ENCODE results near the gene HSPA8. TPM values are rescaled to one million over a fixed set of nuclear protein-coding genes. Genes with fewer than 3 reads are reported as not detected.

The HSPA8 gene
- total RNA-seq, 1 experiment from 2014 or later, result 4,248 TPM

- no peak for DNase-seq (ENCODE audit: low spot score)
Measured at GRCh38 chr11:123047266-123047946, 14.5 kb downstream of the HSPA8 start.

- no peak for DNase-seq (ENCODE audit: low spot score)
Measured at GRCh38 chr11:123046473-123047259, 15.3 kb downstream of the HSPA8 start.

DNA sequence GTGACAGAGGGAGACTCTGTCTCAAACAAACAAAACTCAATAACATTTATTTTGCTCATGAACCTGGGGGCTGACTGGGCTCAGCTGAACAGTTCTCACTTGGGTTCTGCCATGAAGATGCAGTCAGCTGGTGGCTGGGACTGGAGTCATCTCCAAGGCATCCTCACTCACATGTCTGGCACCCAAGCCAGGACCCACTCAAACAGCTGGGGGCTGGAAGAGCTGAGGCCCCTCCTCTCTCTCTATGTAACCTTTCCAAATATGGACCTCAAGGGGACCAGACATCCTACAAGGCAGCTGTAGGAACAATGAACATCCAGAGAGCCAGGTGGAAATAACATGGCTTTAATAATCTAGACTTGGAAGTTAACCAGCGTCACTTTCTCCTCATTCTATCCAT lies 16.8 kb downstream of the HSPA8 start:
- no peak for DNase-seq (ENCODE audit: low spot score)

- DNase-seq (ENCODE audit: low spot score), result no peak
Measured at GRCh38 chr11:123041185-123041584, 20.8 kb downstream of the HSPA8 start.

DNA sequence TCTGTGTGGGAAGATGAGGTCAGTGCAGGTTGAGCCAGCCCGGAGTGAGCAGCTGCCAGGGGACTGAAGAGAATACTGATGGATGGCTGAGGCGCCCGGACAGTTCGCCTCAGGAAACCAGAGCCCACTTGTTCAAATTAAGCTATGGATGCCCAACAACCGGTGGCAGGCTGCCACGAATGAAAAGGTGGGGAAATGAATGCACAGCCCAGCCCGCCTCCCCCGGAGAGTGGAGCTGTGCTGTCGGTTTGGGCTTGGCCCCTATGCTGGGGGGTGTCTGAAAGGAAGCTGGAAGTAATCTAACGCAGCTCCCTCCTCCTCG lies 21.9 kb downstream of the HSPA8 start:
- no peak for DNase-seq (ENCODE audit: low spot score)

DNA sequence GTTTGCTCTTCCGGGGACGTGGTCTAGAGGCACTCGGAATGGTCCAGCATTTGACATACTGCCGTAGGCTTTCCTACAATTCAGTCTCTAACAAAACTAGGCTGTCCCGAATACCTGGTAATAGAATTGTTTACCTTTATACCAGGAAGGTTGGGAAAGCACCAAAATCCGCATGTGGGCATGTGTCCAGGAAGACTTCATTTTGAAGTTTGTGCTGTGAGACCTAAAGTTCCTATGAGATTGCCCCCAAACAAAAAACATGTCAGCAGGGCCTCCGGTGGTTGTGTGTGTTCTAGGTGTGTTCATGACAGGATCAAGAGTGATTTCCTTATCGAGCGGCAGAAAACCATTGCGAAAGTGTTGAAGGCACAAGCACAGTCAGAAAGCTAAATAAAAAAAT lies 26.1 kb downstream of the HSPA8 start:
- DNase-seq (ENCODE audit: low spot score), result no peak

GRCh38 chr11:123034597-123034996 lies 27.3 kb downstream of the HSPA8 start:
- DNase-seq (ENCODE audit: low spot score), result peak; percentile 81

DNA sequence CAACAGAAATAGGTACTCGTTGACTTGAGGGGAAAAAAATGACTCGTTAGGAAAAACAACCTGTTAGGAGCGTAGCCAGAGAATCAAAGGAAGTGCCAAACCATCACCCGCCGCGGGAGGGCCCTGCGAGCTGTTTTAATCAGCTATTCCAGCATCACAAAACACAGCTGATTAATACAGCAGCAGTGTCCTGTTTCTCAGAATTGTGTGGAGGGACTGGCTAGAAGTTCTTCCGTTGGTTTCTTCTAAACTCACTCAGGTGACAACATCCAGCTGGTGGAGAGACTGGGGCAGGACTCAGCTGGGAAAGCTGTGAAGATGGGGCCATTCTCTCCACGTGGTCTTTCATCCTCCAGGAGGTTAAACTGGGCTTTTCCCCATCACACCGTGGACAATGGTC lies 28.0 kb downstream of the HSPA8 start:
- DNase-seq (ENCODE audit: low spot score), result peak; percentile 15

DNA sequence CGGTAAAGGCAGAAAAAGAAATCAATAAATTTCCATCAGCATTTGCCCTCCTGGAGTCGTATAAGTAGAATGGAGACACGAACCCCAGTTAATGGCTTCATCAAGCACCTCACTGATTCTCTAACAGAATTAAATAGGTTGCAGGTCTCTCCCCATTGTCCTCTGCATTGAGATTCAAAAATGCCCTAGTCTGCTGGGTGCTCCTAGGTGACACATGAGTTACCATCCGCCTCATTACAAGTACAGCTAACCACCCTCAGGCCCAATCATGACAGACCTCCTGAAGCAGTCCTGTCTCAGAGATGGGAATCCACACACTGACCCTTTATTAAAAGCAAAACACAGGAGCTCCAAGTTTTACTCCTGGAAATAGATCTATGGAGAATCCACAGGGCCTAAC lies 31.4 kb downstream of the HSPA8 start:
- DNase-seq (ENCODE audit: low spot score), result no peak

- peak; percentile 56 for DNase-seq (ENCODE audit: low spot score)
Measured at GRCh38 chr11:123020968-123021367, 41.0 kb downstream of the HSPA8 start.

DNA sequence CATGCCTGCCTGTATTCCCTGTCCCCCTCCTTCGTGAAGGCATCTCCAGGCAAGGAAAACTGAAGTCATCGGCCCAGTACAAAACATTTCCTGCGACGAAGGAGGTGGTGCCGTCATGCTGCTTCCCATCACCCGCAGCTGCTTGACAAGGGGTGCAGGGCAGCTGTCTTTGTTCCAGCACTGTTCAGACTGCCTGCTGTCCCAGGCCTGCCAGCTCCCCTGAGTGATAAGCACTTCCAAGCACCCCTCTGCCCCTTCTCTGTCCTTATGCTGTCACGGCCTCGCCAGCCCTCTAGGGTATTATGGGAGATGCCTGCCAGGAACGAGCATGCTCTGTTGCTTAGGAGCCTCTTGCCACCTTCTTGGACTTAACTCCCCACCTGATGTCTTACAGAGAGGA lies 43.2 kb downstream of the HSPA8 start:
- no peak for DNase-seq (ENCODE audit: low spot score)

DNA sequence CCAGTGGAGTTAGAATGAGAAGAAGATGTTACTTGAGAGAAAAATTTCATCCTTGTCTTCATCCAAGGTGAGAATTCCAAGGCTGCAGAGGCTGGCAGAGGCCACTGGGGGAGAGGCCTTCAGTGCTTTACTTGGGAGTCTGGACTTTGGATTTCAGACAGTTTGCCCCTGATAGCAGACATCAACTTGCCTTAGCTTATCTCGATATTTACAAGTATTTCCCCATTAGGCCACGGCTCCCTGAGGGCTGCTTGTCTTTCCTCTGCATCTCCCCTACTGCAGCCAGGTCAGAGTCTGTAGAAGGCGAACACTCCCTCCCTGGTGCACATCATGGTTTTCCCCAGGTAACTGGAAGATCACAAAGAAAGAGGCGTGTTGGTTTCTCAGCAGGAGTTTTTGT lies 50.4 kb downstream of the HSPA8 start:
- DNase-seq (ENCODE audit: low spot score), result no peak

Other genes with a start within 250 kb of the HSPA8 start
- not detected in 2 replicates for gene CRTAM, start 223.6 kb downstream of the HSPA8 start, total RNA-seq (2014; rRNA removed; shearing (Covaris generic))
- gene JHY, start 179.4 kb downstream of the HSPA8 start, total RNA-seq (2014; rRNA removed; shearing (Covaris generic)), result 2.8 and 2.9 TPM in 2 replicates
- gene BSX, start 80.3 kb downstream of the HSPA8 start, total RNA-seq (2014; rRNA removed; shearing (Covaris generic)), result 0.31 TPM in 1 of 2 replicates, not detected in the other
- gene CLMP, start 133.1 kb upstream of the HSPA8 start, total RNA-seq (2014; rRNA removed; shearing (Covaris generic)), result 13.6 and 25.2 TPM in 2 replicates

Data from H4 (cell line).